HCT116 (cell line): ENCODE measurements around the gene SLFN12L. TPM values are rescaled to one million over a fixed set of nuclear protein-coding genes. Genes with fewer than 3 reads are reported as not detected.

ENCODE experiments used
- ATAC-seq: fragments of 200-7000 bp; cut with Tn5 transposase; 2 replicates; pipeline ENCODE4 v1.9.1; 2020; ENCODE audit warnings: mild to moderate bottlenecking, moderate library complexity
- BruUV-seq: library from RNA; stranded (reverse); fragments of 400-500 nt; replicated peaks from 2 replicates; lab custom pipeline; 2021; lab: Mats Ljungman, UMichigan
- CTCF ChIA-PET: fragments of 300-600 bp; sonication (Branson Sonifier 250); formaldehyde crosslinking; loops from one replicate; lab custom pipeline; 2021; ENCODE audit warnings: antibody characterized with exemption; lab: Charles Lee
- POLR2A ChIA-PET: fragments of 300-600, 350-600 bp; sonication (Branson Sonifier 250); formaldehyde crosslinking; loops from one replicate; lab custom pipeline; 2021; ENCODE audit warnings: antibody characterized with exemption; lab: Charles Lee
- RAD21 ChIA-PET, 2 experiments: fragments of 300-600 bp; sonication (Branson Sonifier 250); formaldehyde crosslinking; loops; one replicate each; lab custom pipeline; 2023; ENCODE audit warnings: low total read pairs in 2 of 2; ENCODE audit not compliant: uncharacterized antibody in 2 of 2, unreplicated experiment in 2 of 2, low non-redundant PET in 1 of 2; lab: Charles Lee
- DNase-seq: peaks from one replicate; pipeline ENCODE4 v3.0.0-alpha.2; 2010; ENCODE audit warnings: low read depth, low spot score
- H2AFZ ChIP-seq: fragments of 200-600 bp; shearing (Covaris generic), sonication (generic); 2 replicates; pipeline ENCODE4 v1.6.1; 2017; ENCODE audit warnings: low read depth, mixed run types, mixed read lengths, antibody characterized with exemption, low read length; ENCODE audit not compliant: poor library complexity, severe bottlenecking
- H3K27ac ChIP-seq: 2 replicates; pipeline ENCODE4 v1.5.1; 2012; ENCODE audit warnings: low read depth, low read length
- H3K27me3 ChIP-seq: fragments of 200-600 bp; sonication (generic); 2 replicates; pipeline ENCODE4 v1.6.1; 2016; ENCODE audit warnings: mixed run types, low read length, mixed read lengths; ENCODE audit not compliant: insufficient read depth
- H3K36me3 ChIP-seq, 2 experiments: fragments of 200-500 bp in 1 of 2; fragments of 200-600 bp in 1 of 2; sonication (Bioruptor generic) in 1 of 2; sonication (generic) in 1 of 2; 2 replicates each; pipeline versions ENCODE4 v1.5.1 to v1.6.1; 2014 to 2016; ENCODE audit warnings: low read length in 2 of 2, inconsistent platforms in 1 of 2, mixed read lengths in 1 of 2, mixed run types in 1 of 2; ENCODE audit not compliant: insufficient read depth in 2 of 2, control insufficient read depth in 1 of 2
- H3K4me1 ChIP-seq, 2 experiments: fragments of 200-600 bp in 1 of 2; sonication (generic) in 1 of 2; 2 replicates each; pipeline versions ENCODE4 v1.5.1 to v1.6.1; 2012 to 2017; ENCODE audit warnings: low read length in 2 of 2, inconsistent platforms in 1 of 2, mild to moderate bottlenecking in 1 of 2, mixed read lengths in 1 of 2, mixed run types in 1 of 2, moderate library complexity in 1 of 2; ENCODE audit not compliant: insufficient read depth in 2 of 2, control insufficient read depth in 1 of 2
- H3K4me2 ChIP-seq: fragments of 200-600 bp; sonication (generic); 2 replicates; pipeline ENCODE4 v1.6.1; 2017; ENCODE audit warnings: mixed run types, low read length, mixed read lengths
- H3K4me3 ChIP-seq, 2 experiments: fragments of 200-600 bp in 1 of 2; sonication (generic) in 1 of 2; replicated peaks in 1 of 2; 2 replicates each; pipeline ENCODE4 v1.5.1; 2011 to 2016; ENCODE audit warnings: low read length in 2 of 2, control low read depth in 1 of 2, low read depth in 1 of 2, mild to moderate bottlenecking in 1 of 2, mixed read lengths in 1 of 2, mixed run types in 1 of 2
- H3K79me2 ChIP-seq: fragments of 200-600 bp; sonication (generic); 2 replicates; pipeline ENCODE4 v1.6.1; 2017; ENCODE audit warnings: mild to moderate bottlenecking, mixed run types, low read length, moderate library complexity, mixed read lengths; ENCODE audit not compliant: insufficient read depth
- H3K9ac ChIP-seq: fragments of 200-600 bp; sonication (generic); 2 replicates; pipeline ENCODE4 v1.6.1; 2016; ENCODE audit warnings: low read length, mixed read lengths
- H3K9me2 ChIP-seq: fragments of 200-600 bp; sonication (generic), shearing (Covaris generic); 2 replicates; pipeline ENCODE4 v1.6.1; 2017; ENCODE audit warnings: mixed run types, mild to moderate bottlenecking, moderate library complexity; ENCODE audit not compliant: insufficient read depth
- H3K9me3 ChIP-seq, 2 experiments: fragments of 200-500 bp in 1 of 2; fragments of 200-600 bp in 1 of 2; sonication (Bioruptor generic) in 1 of 2; sonication (generic) in 1 of 2; 2 replicates each; pipeline ENCODE4 v1.6.1; 2014 to 2017; ENCODE audit warnings: low read length in 2 of 2, mixed read lengths in 2 of 2, inconsistent platforms in 1 of 2, low read depth in 1 of 2, mild to moderate bottlenecking in 1 of 2, mixed run types in 1 of 2, moderate library complexity in 1 of 2; ENCODE audit not compliant: control insufficient read depth in 1 of 2, insufficient read depth in 1 of 2
- H4K20me1 ChIP-seq: fragments of 200-600 bp; sonication (generic), shearing (Covaris generic); 2 replicates; pipeline ENCODE4 v1.6.1; 2017; ENCODE audit warnings: mixed run types, mild to moderate bottlenecking, moderate library complexity; ENCODE audit not compliant: insufficient read depth
- ATF3 ChIP-seq: IDR thresholded peaks from 2 replicates; pipeline ENCODE4 v1.6.1; 2012
- CBX3 ChIP-seq: IDR thresholded peaks from 2 replicates; pipeline ENCODE4 v1.6.1; 2012; ENCODE audit warnings: low read depth
- EGR1 ChIP-seq: IDR thresholded peaks from 2 replicates; pipeline ENCODE4 v1.6.1; 2012; ENCODE audit warnings: low read depth
- ELF1 ChIP-seq: IDR thresholded peaks from 2 replicates; pipeline ENCODE4 v1.6.1; 2012; ENCODE audit warnings: low read depth, borderline replicate concordance
- EZH2 ChIP-seq: fragments of 200-600 bp; sonication (generic); IDR thresholded peaks from 2 replicates; pipeline ENCODE4 v1.6.1; 2017; ENCODE audit warnings: antibody characterized with exemption, mixed run types
- EZH2phosphoT487 ChIP-seq: fragments of 200-600 bp; IDR thresholded peaks from 2 replicates; pipeline ENCODE4 v1.6.1; 2018; ENCODE audit warnings: antibody characterized with exemption, borderline replicate concordance
- FOSL1 ChIP-seq: IDR thresholded peaks from 2 replicates; pipeline ENCODE4 v1.6.1; 2012; ENCODE audit warnings: low read depth
- JUND ChIP-seq: IDR thresholded peaks from 2 replicates; pipeline ENCODE4 v1.6.1; 2012
- POLR2A ChIP-seq: IDR thresholded peaks from 2 replicates; pipeline ENCODE4 v1.7.0; 2011; ENCODE audit warnings: borderline replicate concordance; ENCODE audit not compliant: insufficient read depth, insufficient read length; ENCODE audit errors: extremely low read depth
- RAD21 ChIP-seq: IDR thresholded peaks from 2 replicates; pipeline ENCODE4 v1.6.1; 2012; ENCODE audit warnings: low read depth, mild to moderate bottlenecking
- REST ChIP-seq: IDR thresholded peaks from 2 replicates; pipeline ENCODE4 v1.6.1; 2012; ENCODE audit warnings: low read depth
- SIN3A ChIP-seq: IDR thresholded peaks from 2 replicates; pipeline ENCODE4 v1.6.1; 2012; ENCODE audit warnings: low read depth
- SRF ChIP-seq: IDR thresholded peaks from 2 replicates; pipeline ENCODE4 v1.6.1; 2012; ENCODE audit warnings: low read depth
- TCF7L2 ChIP-seq: IDR thresholded peaks from 2 replicates; pipeline ENCODE4 v1.7.0; 2011; ENCODE audit warnings: borderline replicate concordance, inconsistent platforms; ENCODE audit not compliant: insufficient read depth, insufficient read length; ENCODE audit errors: extremely low read depth
- YY1 ChIP-seq: IDR thresholded peaks from 2 replicates; pipeline ENCODE4 v1.6.1; 2011; ENCODE audit warnings: low read length, low read depth, moderate library complexity, mild to moderate bottlenecking; ENCODE audit not compliant: insufficient replicate concordance; ENCODE audit errors: extremely low read depth
- ZBTB33 ChIP-seq: IDR thresholded peaks from 2 replicates; pipeline ENCODE4 v1.6.1; 2011; ENCODE audit warnings: mild to moderate bottlenecking, low read length, moderate library complexity; ENCODE audit not compliant: insufficient replicate concordance; ENCODE audit errors: extremely low read depth
- ZFX ChIP-seq: fragments of 450-650 bp; IDR thresholded peaks from 2 replicates; pipeline ENCODE4 v1.6.1; 2017
- intact Hi-C: fragments of 100-400 bp; cut with micrococcal nuclease; formaldehyde crosslinking; loops from 2 replicates; pipeline ENCODE4 v1.10.0; 2022
- total RNA-seq: library from RNA; stranded (reverse); gene quantifications from one replicate; pipeline ENCODE4 v1.2.1, GENCODE V29; 2021; ENCODE audit not compliant: unreplicated experiment

SLFN12L gene
- total RNA-seq, 1 experiment from 2014 or later: 0.17 TPM

- no peak overlapping the region for H3K27ac ChIP-seq
- BruUV-seq: no TSS peak
- H3K4me3 ChIP-seq: no peak overlapping the region
- H3K9me2 ChIP-seq: no peaks in the 10 kb centered on the region
- POLR2A ChIA-PET: no interaction called here
- no peaks in the 10 kb centered on the region; a peak in 1 of 4 replicates for H3K4me1 ChIP-seq
- no peak for ATAC-seq
- H3K36me3 ChIP-seq: no peaks in the 10 kb centered on the region
- peaks cover 44% of the 10 kb centered on the region for H3K27me3 ChIP-seq
- DNase-seq: no peak
- intact Hi-C loops: no loop called here
- TF ChIP-seq FOSL1 (no peak), ZFX (no peak), SRF (no peak), TCF7L2 (no peak), JUND (no peak)
- TF ChIP-seq, all 23 proteins: peak for 0
- H2AFZ ChIP-seq: no peak overlapping the region
- no peak overlapping the region for H3K4me2 ChIP-seq
- H4K20me1 ChIP-seq: no peaks in the 10 kb centered on the region
- H3K9ac ChIP-seq: no peak overlapping the region
- ChIA-PET CTCF (no interaction called here), RAD21 (no interaction called here)
- no peaks in the 10 kb centered on the region for H3K79me2 ChIP-seq
- no peaks in the 10 kb centered on the region for H3K9me3 ChIP-seq
These were observed 22.5 kb downstream of the SLFN12L start for GRCh38 chr17:35515027-35515426.

- intact Hi-C loops: no loop called here
- no TSS peak for BruUV-seq
- H3K9ac ChIP-seq: no peak overlapping the region
- H3K9me3 ChIP-seq: no peaks in the 10 kb centered on the region
- H3K79me2 ChIP-seq: no peaks in the 10 kb centered on the region
- no peak overlapping the region for H3K4me3 ChIP-seq
- H3K27ac ChIP-seq: no peak overlapping the region
- DNase-seq (no peak), ATAC-seq (no peak)
- H3K9me2 ChIP-seq: no peaks in the 10 kb centered on the region
- H3K4me1 ChIP-seq: no peaks in the 10 kb centered on the region; a peak in 1 of 4 replicates
- H2AFZ ChIP-seq: no peak overlapping the region
- H4K20me1 ChIP-seq: no peaks in the 10 kb centered on the region
- RAD21 ChIA-PET: no interaction called here
- no peaks in the 10 kb centered on the region for H3K36me3 ChIP-seq
- H3K27me3 ChIP-seq: peaks cover 40% of the 10 kb centered on the region
- CTCF ChIA-PET: no interaction called here
- POLR2A ChIA-PET: no interaction called here
- no peak overlapping the region for H3K4me2 ChIP-seq
- TF ChIP-seq SIN3A (no peak), YY1 (no peak), TCF7L2 (no peak), CBX3 (no peak), FOSL1 (no peak), EZH2phosphoT487 (no peak), POLR2A (no peak), JUND (no peak), ELF1 (no peak), EZH2 (no peak), EGR1 (no peak), REST (no peak), ATF3 (no peak), RAD21 (no peak), ZBTB33 (no peak), SRF (no peak)
These were observed 22.9 kb downstream of the SLFN12L start for GRCh38 chr17:35514564-35514963.
